HCT116 (cell line): ENCODE measurements around the gene AFAP1L2. TPM values are rescaled to one million over a fixed set of nuclear protein-coding genes. Genes with fewer than 3 reads are reported as not detected.

ENCODE experiments used
- ATAC-seq: fragments of 200-7000 bp; cut with Tn5 transposase; 2 replicates; pipeline ENCODE4 v1.9.1; 2020; ENCODE audit warnings: mild to moderate bottlenecking, moderate library complexity
- BruUV-seq: library from RNA; stranded (reverse); fragments of 400-500 nt; replicated peaks from 2 replicates; lab custom pipeline; 2021; lab: Mats Ljungman, UMichigan
- CTCF ChIA-PET: fragments of 300-600 bp; sonication (Branson Sonifier 250); formaldehyde crosslinking; loops from one replicate; lab custom pipeline; 2021; ENCODE audit warnings: antibody characterized with exemption; lab: Charles Lee
- POLR2A ChIA-PET: fragments of 300-600, 350-600 bp; sonication (Branson Sonifier 250); formaldehyde crosslinking; loops from one replicate; lab custom pipeline; 2021; ENCODE audit warnings: antibody characterized with exemption; lab: Charles Lee
- RAD21 ChIA-PET, 2 experiments: fragments of 300-600 bp; sonication (Branson Sonifier 250); formaldehyde crosslinking; loops; one replicate each; lab custom pipeline; 2023; ENCODE audit warnings: low total read pairs in 2 of 2; ENCODE audit not compliant: uncharacterized antibody in 2 of 2, unreplicated experiment in 2 of 2, low non-redundant PET in 1 of 2; lab: Charles Lee
- DNase-seq: peaks from one replicate; pipeline ENCODE4 v3.0.0-alpha.2; 2010; ENCODE audit warnings: low read depth, low spot score
- H2AFZ ChIP-seq: fragments of 200-600 bp; shearing (Covaris generic), sonication (generic); 2 replicates; pipeline ENCODE4 v1.6.1; 2017; ENCODE audit warnings: low read depth, mixed run types, mixed read lengths, antibody characterized with exemption, low read length; ENCODE audit not compliant: poor library complexity, severe bottlenecking
- H3K27ac ChIP-seq: 2 replicates; pipeline ENCODE4 v1.5.1; 2012; ENCODE audit warnings: low read depth, low read length
- H3K27me3 ChIP-seq: fragments of 200-600 bp; sonication (generic); 2 replicates; pipeline ENCODE4 v1.6.1; 2016; ENCODE audit warnings: mixed run types, low read length, mixed read lengths; ENCODE audit not compliant: insufficient read depth
- H3K36me3 ChIP-seq, 2 experiments: fragments of 200-500 bp in 1 of 2; fragments of 200-600 bp in 1 of 2; sonication (Bioruptor generic) in 1 of 2; sonication (generic) in 1 of 2; 2 replicates each; pipeline versions ENCODE4 v1.5.1 to v1.6.1; 2014 to 2016; ENCODE audit warnings: low read length in 2 of 2, inconsistent platforms in 1 of 2, mixed read lengths in 1 of 2, mixed run types in 1 of 2; ENCODE audit not compliant: insufficient read depth in 2 of 2, control insufficient read depth in 1 of 2
- H3K4me1 ChIP-seq, 2 experiments: fragments of 200-600 bp in 1 of 2; sonication (generic) in 1 of 2; 2 replicates each; pipeline versions ENCODE4 v1.5.1 to v1.6.1; 2012 to 2017; ENCODE audit warnings: low read length in 2 of 2, inconsistent platforms in 1 of 2, mild to moderate bottlenecking in 1 of 2, mixed read lengths in 1 of 2, mixed run types in 1 of 2, moderate library complexity in 1 of 2; ENCODE audit not compliant: insufficient read depth in 2 of 2, control insufficient read depth in 1 of 2
- H3K4me2 ChIP-seq: fragments of 200-600 bp; sonication (generic); 2 replicates; pipeline ENCODE4 v1.6.1; 2017; ENCODE audit warnings: mixed run types, low read length, mixed read lengths
- H3K4me3 ChIP-seq, 2 experiments: fragments of 200-600 bp in 1 of 2; sonication (generic) in 1 of 2; replicated peaks in 1 of 2; 2 replicates each; pipeline ENCODE4 v1.5.1; 2011 to 2016; ENCODE audit warnings: low read length in 2 of 2, control low read depth in 1 of 2, low read depth in 1 of 2, mild to moderate bottlenecking in 1 of 2, mixed read lengths in 1 of 2, mixed run types in 1 of 2
- H3K79me2 ChIP-seq: fragments of 200-600 bp; sonication (generic); 2 replicates; pipeline ENCODE4 v1.6.1; 2017; ENCODE audit warnings: mild to moderate bottlenecking, mixed run types, low read length, moderate library complexity, mixed read lengths; ENCODE audit not compliant: insufficient read depth
- H3K9ac ChIP-seq: fragments of 200-600 bp; sonication (generic); 2 replicates; pipeline ENCODE4 v1.6.1; 2016; ENCODE audit warnings: low read length, mixed read lengths
- H3K9me2 ChIP-seq: fragments of 200-600 bp; sonication (generic), shearing (Covaris generic); 2 replicates; pipeline ENCODE4 v1.6.1; 2017; ENCODE audit warnings: mixed run types, mild to moderate bottlenecking, moderate library complexity; ENCODE audit not compliant: insufficient read depth
- H3K9me3 ChIP-seq, 2 experiments: fragments of 200-500 bp in 1 of 2; fragments of 200-600 bp in 1 of 2; sonication (Bioruptor generic) in 1 of 2; sonication (generic) in 1 of 2; 2 replicates each; pipeline ENCODE4 v1.6.1; 2014 to 2017; ENCODE audit warnings: low read length in 2 of 2, mixed read lengths in 2 of 2, inconsistent platforms in 1 of 2, low read depth in 1 of 2, mild to moderate bottlenecking in 1 of 2, mixed run types in 1 of 2, moderate library complexity in 1 of 2; ENCODE audit not compliant: control insufficient read depth in 1 of 2, insufficient read depth in 1 of 2
- H4K20me1 ChIP-seq: fragments of 200-600 bp; sonication (generic), shearing (Covaris generic); 2 replicates; pipeline ENCODE4 v1.6.1; 2017; ENCODE audit warnings: mixed run types, mild to moderate bottlenecking, moderate library complexity; ENCODE audit not compliant: insufficient read depth
- EGR1 ChIP-seq: IDR thresholded peaks from 2 replicates; pipeline ENCODE4 v1.6.1; 2012; ENCODE audit warnings: low read depth
- EZH2 ChIP-seq: fragments of 200-600 bp; sonication (generic); IDR thresholded peaks from 2 replicates; pipeline ENCODE4 v1.6.1; 2017; ENCODE audit warnings: antibody characterized with exemption, mixed run types
- EZH2phosphoT487 ChIP-seq: fragments of 200-600 bp; IDR thresholded peaks from 2 replicates; pipeline ENCODE4 v1.6.1; 2018; ENCODE audit warnings: antibody characterized with exemption, borderline replicate concordance
- POLR2A ChIP-seq: IDR thresholded peaks from 2 replicates; pipeline ENCODE4 v1.7.0; 2011; ENCODE audit warnings: borderline replicate concordance; ENCODE audit not compliant: insufficient read depth, insufficient read length; ENCODE audit errors: extremely low read depth
- POLR2AphosphoS5 ChIP-seq: IDR thresholded peaks from 2 replicates; pipeline ENCODE4 v1.6.1; 2011; ENCODE audit warnings: mild to moderate bottlenecking, low read depth, low read length, moderate library complexity
- SIN3A ChIP-seq: IDR thresholded peaks from 2 replicates; pipeline ENCODE4 v1.6.1; 2012; ENCODE audit warnings: low read depth
- TCF7L2 ChIP-seq: IDR thresholded peaks from 2 replicates; pipeline ENCODE4 v1.7.0; 2011; ENCODE audit warnings: borderline replicate concordance, inconsistent platforms; ENCODE audit not compliant: insufficient read depth, insufficient read length; ENCODE audit errors: extremely low read depth
- intact Hi-C: fragments of 100-400 bp; cut with micrococcal nuclease; formaldehyde crosslinking; loops from 2 replicates; pipeline ENCODE4 v1.10.0; 2022
- total RNA-seq: library from RNA; stranded (reverse); gene quantifications from one replicate; pipeline ENCODE4 v1.2.1, GENCODE V29; 2021; ENCODE audit not compliant: unreplicated experiment
- TF ChIP-seq, protein P1 (sequence below): IDR thresholded peaks from 2 replicates; pipeline ENCODE4 v1.6.1; 2012
- TF ChIP-seq, protein P2 (sequence below), 3 experiments: fragments of 200-600 bp in 1 of 3; sonication (generic) in 1 of 3; IDR thresholded peaks in 2 of 3; conservative IDR thresholded peaks in 1 of 3; 2 replicates each; pipeline ENCODE4 v1.5.1; 2012 to 2017; ENCODE audit warnings: low read depth in 2 of 3, low read length in 2 of 3, antibody characterized with exemption in 1 of 3, borderline replicate concordance in 1 of 3, control low read depth in 1 of 3, mild to moderate bottlenecking in 1 of 3, mixed read lengths in 1 of 3, mixed run types in 1 of 3, moderate library complexity in 1 of 3; ENCODE audit not compliant: insufficient read depth in 1 of 3
- TF ChIP-seq, protein P3 (sequence below): IDR thresholded peaks from 2 replicates; pipeline ENCODE4 v1.6.1; 2011; ENCODE audit warnings: mild to moderate bottlenecking, low read length, moderate library complexity; ENCODE audit not compliant: insufficient replicate concordance; ENCODE audit errors: extremely low read depth
- TF ChIP-seq, protein P4 (sequence below): IDR thresholded peaks from 2 replicates; pipeline ENCODE4 v1.6.1; 2012; ENCODE audit warnings: low read depth
- TF ChIP-seq, protein P5 (sequence below): IDR thresholded peaks from 2 replicates; pipeline ENCODE4 v1.6.1; 2012

The AFAP1L2 gene
- total RNA-seq, 1 experiment from 2014 or later, result 0.93 TPM

DNA sequence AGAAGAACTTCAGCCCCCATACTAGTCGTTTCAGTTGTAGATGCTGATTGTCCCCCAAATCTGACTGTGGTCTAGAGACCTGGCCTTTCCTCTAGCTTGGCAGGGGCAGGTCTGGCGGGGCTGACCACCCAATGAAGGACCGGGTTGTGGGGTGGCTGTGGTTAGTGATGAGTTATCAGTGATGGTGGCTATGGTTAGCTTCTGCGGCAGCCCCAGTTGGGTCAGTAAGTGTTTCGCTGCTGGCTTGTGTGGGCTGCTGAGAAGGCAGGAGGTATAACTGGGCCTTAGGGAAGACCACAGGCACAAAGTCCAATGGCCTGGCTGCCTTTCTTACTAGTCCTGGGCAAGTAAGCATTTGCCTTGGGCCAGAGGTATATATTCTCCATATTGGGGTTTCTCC is 143.9 kb downstream of the AFAP1L2 start:
- no TSS peak for BruUV-seq
- Histone ChIP-seq H3K9me3 (no peaks in the 10 kb centered on the region), H3K4me2 (no peak overlapping the region), H3K79me2 (no peaks in the 10 kb centered on the region), H2AFZ (no peak overlapping the region), H4K20me1 (no peaks in the 10 kb centered on the region), H3K9ac (no peak overlapping the region), H3K4me3 (no peak overlapping the region), H3K36me3 (no peaks in the 10 kb centered on the region), H3K9me2 (no peaks in the 10 kb centered on the region), H3K27me3 (no peaks in the 10 kb centered on the region), H3K4me1 (0 out of 4 replicates have a peak, but pooled peaks cover 0 to 3% of the 10 kb centered on the region in 2 experiments), H3K27ac (no peak overlapping the region)
- ChIA-PET RAD21 (no interaction called here), CTCF (no interaction called here), POLR2A (no interaction called here)
- intact Hi-C loops, result no loop called here
- ATAC-seq (no peak), DNase-seq (no peak)
- TF ChIP-seq, protein P1, sequence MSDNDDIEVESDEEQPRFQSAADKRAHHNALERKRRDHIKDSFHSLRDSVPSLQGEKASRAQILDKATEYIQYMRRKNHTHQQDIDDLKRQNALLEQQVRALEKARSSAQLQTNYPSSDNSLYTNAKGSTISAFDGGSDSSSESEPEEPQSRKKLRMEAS, result no peak
- no peak for TF ChIP-seq EZH2

DNA sequence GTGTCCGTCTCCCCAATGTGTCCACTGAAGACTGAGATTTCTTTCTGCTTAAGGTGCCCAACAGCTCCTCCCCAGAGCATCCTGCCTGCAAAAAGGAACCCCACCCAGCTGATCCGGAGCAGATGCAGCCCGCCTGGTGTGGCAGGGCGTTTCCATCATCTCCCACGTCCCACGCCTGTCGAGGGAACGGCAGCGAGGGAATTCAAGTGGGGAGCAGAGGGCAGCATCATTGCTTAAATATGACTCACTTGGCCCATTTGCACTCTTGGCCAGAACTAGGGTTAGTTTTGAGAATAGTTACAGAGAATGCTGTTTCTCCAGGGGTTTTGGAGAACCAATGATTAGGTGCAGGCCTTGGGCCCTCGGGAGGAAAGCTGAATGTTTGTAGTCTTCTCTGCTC is 144.5 kb downstream of the AFAP1L2 start:
- no peak overlapping the region for H3K27ac ChIP-seq
- no peak overlapping the region for H3K9ac ChIP-seq
- H3K9me2 ChIP-seq, result no peaks in the 10 kb centered on the region
- no peaks in the 10 kb centered on the region for H3K36me3 ChIP-seq
- H3K79me2 ChIP-seq, result no peaks in the 10 kb centered on the region
- H3K9me3 ChIP-seq, result no peaks in the 10 kb centered on the region
- H3K4me1 ChIP-seq, result 0 out of 4 replicates have a peak, but pooled peaks cover 0 to under 1% of the 10 kb centered on the region in 2 experiments
- ChIA-PET CTCF (no interaction called here), RAD21 (no interaction called here), POLR2A (no interaction called here)
- BruUV-seq, result no TSS peak
- intact Hi-C loops, result no loop called here
- no peak overlapping the region for H3K4me2 ChIP-seq
- DNase-seq (no peak), ATAC-seq (no peak)
- H4K20me1 ChIP-seq, result no peaks in the 10 kb centered on the region
- H3K27me3 ChIP-seq, result no peaks in the 10 kb centered on the region
- H3K4me3 ChIP-seq, result no peak overlapping the region
- no peak overlapping the region for H2AFZ ChIP-seq
- TF ChIP-seq, protein P2, sequence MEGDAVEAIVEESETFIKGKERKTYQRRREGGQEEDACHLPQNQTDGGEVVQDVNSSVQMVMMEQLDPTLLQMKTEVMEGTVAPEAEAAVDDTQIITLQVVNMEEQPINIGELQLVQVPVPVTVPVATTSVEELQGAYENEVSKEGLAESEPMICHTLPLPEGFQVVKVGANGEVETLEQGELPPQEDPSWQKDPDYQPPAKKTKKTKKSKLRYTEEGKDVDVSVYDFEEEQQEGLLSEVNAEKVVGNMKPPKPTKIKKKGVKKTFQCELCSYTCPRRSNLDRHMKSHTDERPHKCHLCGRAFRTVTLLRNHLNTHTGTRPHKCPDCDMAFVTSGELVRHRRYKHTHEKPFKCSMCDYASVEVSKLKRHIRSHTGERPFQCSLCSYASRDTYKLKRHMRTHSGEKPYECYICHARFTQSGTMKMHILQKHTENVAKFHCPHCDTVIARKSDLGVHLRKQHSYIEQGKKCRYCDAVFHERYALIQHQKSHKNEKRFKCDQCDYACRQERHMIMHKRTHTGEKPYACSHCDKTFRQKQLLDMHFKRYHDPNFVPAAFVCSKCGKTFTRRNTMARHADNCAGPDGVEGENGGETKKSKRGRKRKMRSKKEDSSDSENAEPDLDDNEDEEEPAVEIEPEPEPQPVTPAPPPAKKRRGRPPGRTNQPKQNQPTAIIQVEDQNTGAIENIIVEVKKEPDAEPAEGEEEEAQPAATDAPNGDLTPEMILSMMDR (IDR thresholded peaks at IDR 0.05 in 2 of 3, conservative IDR thresholded peaks at IDR 0.05 in 1 of 3; ENCODE audit: borderline replicate concordance in 1 of 3, insufficient read depth in 1 of 3, low read depth in 2 of 3, low read length in 2 of 3), result no peak
- TF ChIP-seq, protein P3, sequence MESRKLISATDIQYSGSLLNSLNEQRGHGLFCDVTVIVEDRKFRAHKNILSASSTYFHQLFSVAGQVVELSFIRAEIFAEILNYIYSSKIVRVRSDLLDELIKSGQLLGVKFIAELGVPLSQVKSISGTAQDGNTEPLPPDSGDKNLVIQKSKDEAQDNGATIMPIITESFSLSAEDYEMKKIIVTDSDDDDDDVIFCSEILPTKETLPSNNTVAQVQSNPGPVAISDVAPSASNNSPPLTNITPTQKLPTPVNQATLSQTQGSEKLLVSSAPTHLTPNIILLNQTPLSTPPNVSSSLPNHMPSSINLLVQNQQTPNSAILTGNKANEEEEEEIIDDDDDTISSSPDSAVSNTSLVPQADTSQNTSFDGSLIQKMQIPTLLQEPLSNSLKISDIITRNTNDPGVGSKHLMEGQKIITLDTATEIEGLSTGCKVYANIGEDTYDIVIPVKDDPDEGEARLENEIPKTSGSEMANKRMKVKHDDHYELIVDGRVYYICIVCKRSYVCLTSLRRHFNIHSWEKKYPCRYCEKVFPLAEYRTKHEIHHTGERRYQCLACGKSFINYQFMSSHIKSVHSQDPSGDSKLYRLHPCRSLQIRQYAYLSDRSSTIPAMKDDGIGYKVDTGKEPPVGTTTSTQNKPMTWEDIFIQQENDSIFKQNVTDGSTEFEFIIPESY, result no peak
- TF ChIP-seq SIN3A (no peak), TCF7L2 (no peak), POLR2A (no peak), EGR1 (no peak), POLR2AphosphoS5 (no peak), EZH2phosphoT487 (no peak)
- TF ChIP-seq, protein P4, sequence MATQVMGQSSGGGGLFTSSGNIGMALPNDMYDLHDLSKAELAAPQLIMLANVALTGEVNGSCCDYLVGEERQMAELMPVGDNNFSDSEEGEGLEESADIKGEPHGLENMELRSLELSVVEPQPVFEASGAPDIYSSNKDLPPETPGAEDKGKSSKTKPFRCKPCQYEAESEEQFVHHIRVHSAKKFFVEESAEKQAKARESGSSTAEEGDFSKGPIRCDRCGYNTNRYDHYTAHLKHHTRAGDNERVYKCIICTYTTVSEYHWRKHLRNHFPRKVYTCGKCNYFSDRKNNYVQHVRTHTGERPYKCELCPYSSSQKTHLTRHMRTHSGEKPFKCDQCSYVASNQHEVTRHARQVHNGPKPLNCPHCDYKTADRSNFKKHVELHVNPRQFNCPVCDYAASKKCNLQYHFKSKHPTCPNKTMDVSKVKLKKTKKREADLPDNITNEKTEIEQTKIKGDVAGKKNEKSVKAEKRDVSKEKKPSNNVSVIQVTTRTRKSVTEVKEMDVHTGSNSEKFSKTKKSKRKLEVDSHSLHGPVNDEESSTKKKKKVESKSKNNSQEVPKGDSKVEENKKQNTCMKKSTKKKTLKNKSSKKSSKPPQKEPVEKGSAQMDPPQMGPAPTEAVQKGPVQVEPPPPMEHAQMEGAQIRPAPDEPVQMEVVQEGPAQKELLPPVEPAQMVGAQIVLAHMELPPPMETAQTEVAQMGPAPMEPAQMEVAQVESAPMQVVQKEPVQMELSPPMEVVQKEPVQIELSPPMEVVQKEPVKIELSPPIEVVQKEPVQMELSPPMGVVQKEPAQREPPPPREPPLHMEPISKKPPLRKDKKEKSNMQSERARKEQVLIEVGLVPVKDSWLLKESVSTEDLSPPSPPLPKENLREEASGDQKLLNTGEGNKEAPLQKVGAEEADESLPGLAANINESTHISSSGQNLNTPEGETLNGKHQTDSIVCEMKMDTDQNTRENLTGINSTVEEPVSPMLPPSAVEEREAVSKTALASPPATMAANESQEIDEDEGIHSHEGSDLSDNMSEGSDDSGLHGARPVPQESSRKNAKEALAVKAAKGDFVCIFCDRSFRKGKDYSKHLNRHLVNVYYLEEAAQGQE, result no peak
- TF ChIP-seq, protein P5, sequence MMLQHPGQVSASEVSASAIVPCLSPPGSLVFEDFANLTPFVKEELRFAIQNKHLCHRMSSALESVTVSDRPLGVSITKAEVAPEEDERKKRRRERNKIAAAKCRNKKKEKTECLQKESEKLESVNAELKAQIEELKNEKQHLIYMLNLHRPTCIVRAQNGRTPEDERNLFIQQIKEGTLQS, result no peak
